HepG2 (cell line): ENCODE measurements around the gene DHX16. TPM values are rescaled to one million over a fixed set of nuclear protein-coding genes. Genes with fewer than 3 reads are reported as not detected.

Source experiments
- CEBPB ChIP-seq: IDR thresholded peaks from 2 replicates; pipeline ENCODE4 v1.6.1; 2011; ENCODE audit warnings: low read depth, low read length, improper control_type of control experiment, borderline replicate concordance
- FOSL2 ChIP-seq: sonication (generic); formaldehyde crosslinking; IDR thresholded peaks from 2 replicates; pipeline ENCODE4 v1.4.0; 2020; ENCODE audit warnings: missing genetic modification reagents
- RORA ChIP-seq: sonication (generic); formaldehyde crosslinking; IDR thresholded peaks from 2 replicates; pipeline ENCODE4 v1.5.0; 2020; ENCODE audit warnings: mild to moderate bottlenecking, missing genetic modification reagents, moderate library complexity
- TCF12 ChIP-seq, 2 experiments: fragments of 450-650 bp in 1 of 2; sonication (generic) in 1 of 2; formaldehyde crosslinking in 1 of 2; IDR thresholded peaks; 2 replicates each; pipeline versions ENCODE4 v1.6.1 to v1.8.0; 2017 to 2022; ENCODE audit warnings: antibody characterized with exemption in 1 of 2, mild to moderate bottlenecking in 1 of 2, missing genetic modification reagents in 1 of 2, moderate library complexity in 1 of 2
- THAP11 ChIP-seq: IDR thresholded peaks from 2 replicates; pipeline ENCODE4 v1.6.1; 2016; ENCODE audit warnings: missing biosample characterization, missing genetic modification reagents
- ZBED4 ChIP-seq: sonication (generic); formaldehyde crosslinking; IDR thresholded peaks from 2 replicates; pipeline ENCODE4 v1.4.0; 2020; ENCODE audit warnings: missing genetic modification reagents, borderline replicate concordance
- ZNF274 ChIP-seq: sonication (generic); formaldehyde crosslinking; IDR thresholded peaks from 2 replicates; pipeline ENCODE4 v1.5.1; 2020; ENCODE audit warnings: mild to moderate bottlenecking, missing genetic modification reagents
- ZNF280B ChIP-seq: sonication (generic); formaldehyde crosslinking; IDR thresholded peaks from 2 replicates; pipeline ENCODE4 v1.5.0; 2020; ENCODE audit warnings: missing genetic modification reagents, mild to moderate bottlenecking, borderline replicate concordance
- ZNF33A ChIP-seq: sonication (generic); formaldehyde crosslinking; IDR thresholded peaks from 2 replicates; pipeline ENCODE4 v1.5.1; 2020; ENCODE audit warnings: missing genetic modification reagents, mild to moderate bottlenecking, moderate library complexity, borderline replicate concordance
- ZNF7 ChIP-seq: IDR thresholded peaks from 2 replicates; pipeline ENCODE4 v1.6.1; 2016; ENCODE audit warnings: missing biosample characterization, missing genetic modification reagents
- ZNF761 ChIP-seq: sonication (generic); formaldehyde crosslinking; conservative IDR thresholded peaks from 2 replicates; pipeline ENCODE4 v1.4.0; 2020; ENCODE audit warnings: mild to moderate bottlenecking, missing genetic modification reagents
- polyA plus RNA-seq, 8 experiments: library from polyadenylated mRNA; depleted of rRNA in 3 of 8; stranded (reverse) in 7 of 8; unstranded in 1 of 8; fragments of >200 nt; fragmentation: Illumina TruSeq in 4 of 8; extraction: Trizol in 4 of 8; gene quantifications; 2 replicates each; pipeline versions ENCODE4 v1.2.1 to v1.2.3, GENCODE V29; 2011 to 2016; ENCODE audit warnings: low read depth in 4 of 8, missing spikeins in 1 of 8, mixed read lengths in 1 of 8; ENCODE audit not compliant: insufficient read depth in 1 of 8
- total RNA-seq, 5 experiments: library from RNA; depleted of rRNA; stranded (reverse); fragments of >200 nt; fragmentation: Illumina TruSeq; extraction: Trizol; gene quantifications; 2 replicates each; pipeline ENCODE4 v1.2.3, GENCODE V29; 2016; ENCODE audit warnings: low read depth in 1 of 5
- TF ChIP-seq, protein P1 (sequence below): sonication (generic); formaldehyde crosslinking; IDR thresholded peaks from 2 replicates; pipeline ENCODE4 v1.4.0; 2020; ENCODE audit warnings: missing genetic modification reagents, borderline replicate concordance
- TF ChIP-seq, protein P2 (sequence below): IDR thresholded peaks from 2 replicates; pipeline ENCODE4 v1.6.1; 2016; ENCODE audit warnings: mild to moderate bottlenecking
- TF ChIP-seq, protein P3 (sequence below): sonication (generic); formaldehyde crosslinking; IDR thresholded peaks from 2 replicates; pipeline ENCODE4 v1.5.0; 2020; ENCODE audit warnings: missing genetic modification reagents
- TF ChIP-seq, protein P4 (sequence below): conservative IDR thresholded peaks from 2 replicates; pipeline ENCODE4 v1.6.1; 2018; ENCODE audit warnings: missing genetic modification reagents

Gene DHX16
- total and polyA plus RNA-seq, 2 of the 13 experiments (the other 11 are each of a cell fraction or from before 2014, with no cell fraction given), result 57.0 to 58.5 TPM

DNA sequence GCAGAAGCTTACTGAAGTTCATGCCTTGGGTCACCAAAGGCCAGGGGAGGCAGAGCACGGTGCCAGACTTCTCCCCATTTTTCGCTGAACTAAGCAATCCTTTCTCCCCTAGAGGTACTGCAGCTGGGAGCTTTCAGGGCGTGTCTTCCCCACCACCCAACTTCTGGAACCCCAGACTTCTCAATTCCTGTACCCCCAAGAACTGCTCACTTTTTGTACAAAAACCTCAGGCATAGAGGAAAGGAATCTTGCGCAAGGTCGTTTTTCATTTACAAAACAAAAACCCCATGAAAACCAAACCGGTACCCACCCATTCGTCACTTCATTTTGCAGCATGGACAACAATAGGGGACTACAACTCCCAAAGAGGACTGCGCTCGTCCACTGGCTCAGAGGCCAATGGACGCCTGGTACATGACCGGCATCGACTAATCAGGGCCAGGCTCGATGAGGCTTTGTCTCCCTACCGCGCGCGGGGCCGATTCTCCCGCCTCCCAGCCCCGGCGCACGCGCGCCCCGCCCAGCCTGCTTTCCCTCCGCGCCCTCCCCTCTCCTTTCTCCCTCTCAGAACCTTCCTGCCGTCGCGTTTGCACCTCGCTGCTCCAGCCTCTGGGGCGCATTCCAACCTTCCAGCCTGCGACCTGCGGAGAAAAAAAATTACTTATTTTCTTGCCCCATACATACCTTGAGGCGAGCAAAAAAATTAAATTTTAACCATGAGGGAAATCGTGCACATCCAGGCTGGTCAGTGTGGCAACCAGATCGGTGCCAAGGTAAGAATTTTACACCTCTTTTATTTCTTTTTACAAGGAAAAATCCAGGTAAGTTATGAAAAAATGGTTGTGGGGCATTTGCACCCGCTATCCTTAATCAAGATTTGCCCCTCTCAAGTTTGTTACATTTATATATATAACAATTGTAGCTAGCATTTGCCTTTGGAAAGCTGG, 47.3 kb upstream of the DHX16 start, which contains the start of gene TUBB (continued):
- TF ChIP-seq ZBED4 (CRISPR knock-in tag), result 0 out of 2 replicates have a peak, but pooled peaks have one; percentile 31
- TF ChIP-seq TCF12 (IDR thresholded peaks at IDR 0.05), result no peak
- no peak for TF ChIP-seq TCF12 (CRISPR knock-in tag; IDR thresholded peaks at IDR 0.05)
- TF ChIP-seq RORA, result peak; percentile 66; the same call in 1 of the 2 replicates
- no peak for TF ChIP-seq ZNF33A
- no peak for TF ChIP-seq ZNF7 (CRISPR knock-in tag)
- TF ChIP-seq, protein P1, sequence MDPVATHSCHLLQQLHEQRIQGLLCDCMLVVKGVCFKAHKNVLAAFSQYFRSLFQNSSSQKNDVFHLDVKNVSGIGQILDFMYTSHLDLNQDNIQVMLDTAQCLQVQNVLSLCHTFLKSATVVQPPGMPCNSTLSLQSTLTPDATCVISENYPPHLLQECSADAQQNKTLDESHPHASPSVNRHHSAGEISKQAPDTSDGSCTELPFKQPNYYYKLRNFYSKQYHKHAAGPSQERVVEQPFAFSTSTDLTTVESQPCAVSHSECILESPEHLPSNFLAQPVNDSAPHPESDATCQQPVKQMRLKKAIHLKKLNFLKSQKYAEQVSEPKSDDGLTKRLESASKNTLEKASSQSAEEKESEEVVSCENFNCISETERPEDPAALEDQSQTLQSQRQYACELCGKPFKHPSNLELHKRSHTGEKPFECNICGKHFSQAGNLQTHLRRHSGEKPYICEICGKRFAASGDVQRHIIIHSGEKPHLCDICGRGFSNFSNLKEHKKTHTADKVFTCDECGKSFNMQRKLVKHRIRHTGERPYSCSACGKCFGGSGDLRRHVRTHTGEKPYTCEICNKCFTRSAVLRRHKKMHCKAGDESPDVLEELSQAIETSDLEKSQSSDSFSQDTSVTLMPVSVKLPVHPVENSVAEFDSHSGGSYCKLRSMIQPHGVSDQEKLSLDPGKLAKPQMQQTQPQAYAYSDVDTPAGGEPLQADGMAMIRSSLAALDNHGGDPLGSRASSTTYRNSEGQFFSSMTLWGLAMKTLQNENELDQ (CRISPR knock-in tag), result no peak
- peak; percentile 99 for TF ChIP-seq THAP11
- TF ChIP-seq CEBPB, result peak; percentile 79
- TF ChIP-seq, protein P2, sequence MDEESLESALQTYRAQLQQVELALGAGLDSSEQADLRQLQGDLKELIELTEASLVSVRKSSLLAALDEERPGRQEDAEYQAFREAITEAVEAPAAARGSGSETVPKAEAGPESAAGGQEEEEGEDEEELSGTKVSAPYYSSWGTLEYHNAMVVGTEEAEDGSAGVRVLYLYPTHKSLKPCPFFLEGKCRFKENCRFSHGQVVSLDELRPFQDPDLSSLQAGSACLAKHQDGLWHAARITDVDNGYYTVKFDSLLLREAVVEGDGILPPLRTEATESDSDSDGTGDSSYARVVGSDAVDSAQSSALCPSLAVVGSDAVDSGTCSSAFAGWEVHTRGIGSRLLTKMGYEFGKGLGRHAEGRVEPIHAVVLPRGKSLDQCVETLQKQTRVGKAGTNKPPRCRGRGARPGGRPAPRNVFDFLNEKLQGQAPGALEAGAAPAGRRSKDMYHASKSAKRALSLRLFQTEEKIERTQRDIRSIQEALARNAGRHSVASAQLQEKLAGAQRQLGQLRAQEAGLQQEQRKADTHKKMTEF, result peak; percentile 71
- TF ChIP-seq FOSL2 (CRISPR knock-in tag), result peak; percentile 54
- TF ChIP-seq ZNF274 (CRISPR knock-in tag), result peak; percentile 59; the same call in 1 of the 2 replicates
- TF ChIP-seq ZNF280B, result 0 out of 2 replicates have a peak, but pooled peaks have one; percentile 42
- TF ChIP-seq ZNF761 (CRISPR knock-in tag), result no peak
- TF ChIP-seq, protein P3, sequence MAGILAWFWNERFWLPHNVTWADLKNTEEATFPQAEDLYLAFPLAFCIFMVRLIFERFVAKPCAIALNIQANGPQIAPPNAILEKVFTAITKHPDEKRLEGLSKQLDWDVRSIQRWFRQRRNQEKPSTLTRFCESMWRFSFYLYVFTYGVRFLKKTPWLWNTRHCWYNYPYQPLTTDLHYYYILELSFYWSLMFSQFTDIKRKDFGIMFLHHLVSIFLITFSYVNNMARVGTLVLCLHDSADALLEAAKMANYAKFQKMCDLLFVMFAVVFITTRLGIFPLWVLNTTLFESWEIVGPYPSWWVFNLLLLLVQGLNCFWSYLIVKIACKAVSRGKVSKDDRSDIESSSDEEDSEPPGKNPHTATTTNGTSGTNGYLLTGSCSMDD (CRISPR knock-in tag), result no peak
- TF ChIP-seq, protein P4, sequence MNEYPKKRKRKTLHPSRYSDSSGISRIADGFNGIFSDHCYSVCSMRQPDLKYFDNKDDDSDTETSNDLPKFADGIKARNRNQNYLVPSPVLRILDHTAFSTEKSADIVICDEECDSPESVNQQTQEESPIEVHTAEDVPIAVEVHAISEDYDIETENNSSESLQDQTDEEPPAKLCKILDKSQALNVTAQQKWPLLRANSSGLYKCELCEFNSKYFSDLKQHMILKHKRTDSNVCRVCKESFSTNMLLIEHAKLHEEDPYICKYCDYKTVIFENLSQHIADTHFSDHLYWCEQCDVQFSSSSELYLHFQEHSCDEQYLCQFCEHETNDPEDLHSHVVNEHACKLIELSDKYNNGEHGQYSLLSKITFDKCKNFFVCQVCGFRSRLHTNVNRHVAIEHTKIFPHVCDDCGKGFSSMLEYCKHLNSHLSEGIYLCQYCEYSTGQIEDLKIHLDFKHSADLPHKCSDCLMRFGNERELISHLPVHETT (CRISPR knock-in tag), result no peak
